ENCODE measurements around the gene KCNQ1. TPM values are rescaled to one million over a fixed set of nuclear protein-coding genes. Genes with fewer than 3 reads are reported as not detected.

KCNQ1 gene
- total RNA-seq, 1 experiment from 2014 or later: 2.3 TPM

DNA sequence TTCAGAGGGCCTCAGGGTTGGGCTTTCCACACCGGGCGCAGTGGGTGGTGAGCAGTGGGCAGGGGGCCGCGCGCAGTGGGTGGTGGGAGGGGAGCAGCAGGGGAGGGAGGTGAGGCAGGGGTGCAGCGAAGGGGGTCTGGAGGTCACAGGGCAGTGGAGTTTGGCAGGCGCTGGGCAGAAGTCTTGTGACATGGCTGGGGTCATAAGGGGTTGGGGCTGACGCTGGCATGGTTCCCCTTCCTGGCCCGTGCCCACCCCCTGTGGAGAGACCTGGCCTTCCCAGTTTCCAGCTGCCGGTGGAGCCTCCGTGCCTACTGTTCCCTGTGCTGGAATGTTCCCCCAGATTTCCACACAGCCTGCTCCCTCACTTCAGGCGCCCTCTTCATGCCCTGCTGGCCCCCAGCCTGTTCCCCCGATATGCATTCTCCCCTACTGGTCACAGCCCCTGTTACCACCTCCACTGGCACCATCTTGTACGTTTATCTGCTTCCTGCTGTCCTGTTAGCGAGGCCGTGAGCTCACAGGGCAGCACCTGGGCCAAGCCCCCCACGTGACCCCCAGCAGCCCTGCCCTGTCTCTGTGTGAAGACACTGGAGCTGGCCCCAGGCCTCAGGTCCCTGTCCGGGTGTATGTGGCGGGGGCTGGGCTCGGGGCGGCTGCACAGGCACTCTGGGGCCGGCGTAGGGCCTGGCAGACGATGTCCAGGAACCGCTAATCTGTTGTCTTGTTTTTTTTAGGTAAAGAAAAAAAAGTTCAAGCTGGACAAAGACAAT lies 143.4 kb downstream of the KCNQ1 start:
- H3K27me3 Mint-ChIP-seq (ENCODE audit: low read depth): peaks cover 70% of the 10 kb centered on the region
- H3K36me3 Mint-ChIP-seq (ENCODE audit: insufficient read depth in 1 of 3, low read depth in 3 of 3): no peaks in the 10 kb centered on the region
- H2BK5ac ChIP-seq (ENCODE audit: insufficient read length, low read length): no peak overlapping the region
- no CpG with 5 or more reads among the region's 25 CpGs for WGBS (ENCODE audit: extremely low coverage, insufficient read length, low lambda C conversion rate)
- H3K14ac ChIP-seq (ENCODE audit: insufficient read depth, low read length): no peak overlapping the region; the same call in 1 of the 2 replicates
- H3K79me1 ChIP-seq (ENCODE audit: insufficient read depth, low read depth, low read length, poor library complexity, severe bottlenecking): no peaks in the 10 kb centered on the region
- no peaks in the 10 kb centered on the region for H3K9me3 ChIP-seq (ENCODE audit: control insufficient read depth, low read depth, low read length)
- no peak overlapping the region for H3K27ac ChIP-seq (ENCODE audit: insufficient read length, low read depth, low read length)
- no peak overlapping the region for H2AK5ac ChIP-seq (ENCODE audit: insufficient read length, low read length)
- no peak overlapping the region for H3K4me3 Mint-ChIP-seq
- peaks cover 28% of the 10 kb centered on the region; the same call in 1 of the 2 replicates for H3K27me3 ChIP-seq (ENCODE audit: insufficient read depth, low read length)
- no peak overlapping the region for H3T11ph ChIP-seq (ENCODE audit: low read length)
- no peak overlapping the region for H2BK20ac ChIP-seq (ENCODE audit: low read depth, low read length, poor library complexity, severe bottlenecking)
- TF ChIP-seq CTCF (conservative IDR thresholded peaks at IDR 0.05): no peak
- H3K4ac ChIP-seq (ENCODE audit: low read depth, low read length): no peak overlapping the region
- H3K9me3 Mint-ChIP-seq: no peaks in the 10 kb centered on the region; a peak in 1 of 5 replicates
- peaks cover 2% of the 10 kb centered on the region in 2 experiments; a peak in 3 of 4 replicates for H3K4me1 Mint-ChIP-seq
- H4K8ac ChIP-seq (replicated peaks; ENCODE audit: insufficient read length, low read depth, low read length): no peak overlapping the region
- H2BK120ac ChIP-seq (ENCODE audit: low read depth, low read length, poor library complexity, severe bottlenecking): no peak overlapping the region
- H3K4me1 ChIP-seq (ENCODE audit: insufficient read depth, low read length): no peaks in the 10 kb centered on the region
- no peak overlapping the region for H3K56ac ChIP-seq (ENCODE audit: insufficient read length, low read depth, low read length)
- no peak for DNase-seq
- no peak overlapping the region for H4K91ac ChIP-seq (ENCODE audit: insufficient read length, low read depth, low read length)
- no peaks in the 10 kb centered on the region for H3K23me2 ChIP-seq (ENCODE audit: insufficient read length, low read depth, low read length, poor library complexity, severe bottlenecking)
- no peak overlapping the region for H3K9ac ChIP-seq (ENCODE audit: extremely low read depth, insufficient read length, low read length)
- H2AFZ ChIP-seq (ENCODE audit: low read length): no peak overlapping the region
- H4K5ac ChIP-seq (ENCODE audit: insufficient read length, low read depth, low read length): no peak overlapping the region
- H2BK12ac ChIP-seq (ENCODE audit: insufficient read length, low read depth, low read length): no peak overlapping the region
- no peaks in the 10 kb centered on the region for H3K79me2 ChIP-seq (ENCODE audit: insufficient read depth, low read length)
- no peak overlapping the region for H3K4me2 ChIP-seq (ENCODE audit: insufficient read depth, insufficient read length, low read length)
- no peak overlapping the region for H2BK15ac ChIP-seq (ENCODE audit: low read depth, low read length)
- no peak overlapping the region for H3K18ac ChIP-seq (ENCODE audit: insufficient read length, low read depth, low read length)
- H3K23ac ChIP-seq (ENCODE audit: insufficient read length, low read depth, low read length): no peak overlapping the region
- H4K20me1 ChIP-seq (ENCODE audit: control insufficient read depth, insufficient read depth, insufficient read length): peaks cover 3% of the 10 kb centered on the region
- no peak overlapping the region for H3K27ac Mint-ChIP-seq

Measured in H9 (cell line).